ENCODE results near the gene NCKAP1. TPM values are rescaled to one million over a fixed set of nuclear protein-coding genes. Genes with fewer than 3 reads are reported as not detected.
"Not testable (repeated sequence)": the region's sequence is repeated elsewhere in the genome, so short reads cannot be mapped to it uniquely, and the experiment has no call there.

NCKAP1 gene
- total RNA-seq, 1 experiment from 2014 or later = 106 TPM

DNA sequence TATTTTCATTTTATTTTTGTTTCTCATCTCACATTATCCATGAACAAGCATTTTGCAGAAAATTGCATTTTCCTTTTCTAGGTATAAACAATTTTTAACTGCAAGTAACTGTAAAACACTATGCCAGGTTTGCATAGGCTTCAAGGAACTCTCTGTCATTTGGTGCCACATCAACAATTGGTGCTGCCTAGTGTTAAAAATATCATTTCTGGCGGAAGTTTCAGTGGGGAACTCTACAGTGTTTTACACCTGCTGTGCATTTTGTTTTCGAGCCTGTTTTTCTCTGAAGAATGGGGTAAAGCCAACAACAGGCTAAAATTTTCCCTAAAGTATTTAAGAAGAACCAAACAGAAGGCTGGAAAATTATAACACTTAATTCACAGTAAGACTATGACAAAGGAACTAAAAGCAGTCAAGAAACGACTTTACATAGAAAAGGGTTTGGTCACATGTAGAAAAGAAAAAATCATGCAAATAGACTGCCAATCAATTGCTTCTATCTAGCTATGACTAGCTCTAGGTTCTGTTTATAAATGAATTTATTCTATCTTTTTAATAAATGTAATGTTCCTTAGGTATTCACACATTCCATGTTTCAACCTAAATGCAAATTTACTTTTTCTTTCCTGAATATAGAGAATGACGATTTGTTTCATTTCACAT, 150.4 kb downstream of the NCKAP1 start:
- Histone ChIP-seq H3K27me3 (no peaks in the 10 kb centered on the region), H3K4me3 (no peak overlapping the region), H3K36me3 (no peaks in the 10 kb centered on the region), H3K9me3 (no peaks in the 10 kb centered on the region)
- DNase-seq = no peak

GRCh38 chr2:182887093-182887492, 151.2 kb downstream of the NCKAP1 start:
- DNase-seq = no peak
- Histone ChIP-seq H3K27me3 (no peaks in the 10 kb centered on the region), H3K36me3 (no peaks in the 10 kb centered on the region), H3K9me3 (no peaks in the 10 kb centered on the region), H3K4me3 (no peak overlapping the region)

DNA sequence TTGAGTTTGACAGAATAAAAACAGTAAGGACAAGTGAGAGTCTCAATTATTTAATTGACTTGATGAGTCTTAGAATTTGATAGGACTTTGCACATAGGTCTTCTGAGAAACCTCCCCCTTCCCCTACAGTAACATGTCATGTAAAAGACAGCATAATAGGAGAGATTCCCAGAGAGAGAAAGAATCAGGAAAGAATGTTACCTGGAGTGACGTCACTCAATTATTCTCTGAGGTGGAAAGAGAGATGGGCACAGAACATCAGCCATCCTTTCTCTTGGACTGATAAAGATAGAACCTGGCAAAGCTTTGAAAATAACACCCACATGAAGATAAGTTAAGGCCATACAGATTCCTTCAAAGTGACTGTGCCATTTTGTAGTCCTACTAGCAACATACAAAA, 152.5 kb downstream of the NCKAP1 start:
- Histone ChIP-seq H3K4me3 (no peak overlapping the region), H3K9me3 (no peaks in the 10 kb centered on the region), H3K36me3 (no peaks in the 10 kb centered on the region), H3K27me3 (no peaks in the 10 kb centered on the region)
- DNase-seq = no peak

DNA sequence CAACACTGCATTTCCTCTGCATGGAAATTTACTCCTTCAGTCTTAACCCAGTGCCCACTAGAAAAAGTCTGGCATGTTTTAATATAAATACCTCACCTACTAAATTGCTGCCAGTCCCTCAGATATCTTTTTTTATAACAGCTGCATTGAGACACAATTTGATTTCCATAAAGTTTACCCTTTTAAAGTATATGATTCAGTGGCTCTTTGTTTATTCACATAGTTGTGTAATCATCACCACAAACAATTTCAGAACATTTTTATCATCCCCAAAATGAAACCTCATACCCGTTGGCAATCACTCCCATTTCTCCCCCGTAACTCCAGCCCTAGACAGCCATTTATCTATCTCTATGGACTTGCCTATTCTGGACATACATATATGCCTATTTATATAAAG, 154.8 kb downstream of the NCKAP1 start:
- Histone ChIP-seq H3K27me3 (no peaks in the 10 kb centered on the region), H3K36me3 (no peaks in the 10 kb centered on the region), H3K9me3 (peaks cover 3% of the 10 kb centered on the region; the same call in 1 of the 2 replicates), H3K4me3 (no peak overlapping the region)
- no peak for DNase-seq

DNA sequence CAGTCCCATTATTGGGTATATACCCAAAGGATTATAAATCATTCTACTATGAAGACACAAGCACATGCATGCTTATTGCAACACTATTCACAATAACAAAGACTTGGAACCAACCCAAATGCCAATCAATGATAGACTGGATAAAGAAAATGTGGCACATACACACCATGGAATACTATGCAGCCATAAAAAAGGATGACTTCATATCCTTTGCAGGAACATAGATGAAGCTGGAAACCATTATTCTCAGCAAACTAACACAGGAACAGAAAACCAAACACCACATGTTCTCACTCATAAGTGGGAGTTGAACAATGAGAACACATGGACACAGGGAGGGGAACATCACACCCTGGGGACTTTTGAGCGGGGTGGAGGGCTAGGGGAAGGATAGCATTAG, 158.2 kb downstream of the NCKAP1 start:
- not testable (repeated sequence) for DNase-seq, H3K9me3 ChIP-seq, H3K27me3 ChIP-seq, H3K36me3 ChIP-seq, H3K4me3 ChIP-seq

GRCh38 chr2:182876653-182877052, 161.6 kb downstream of the NCKAP1 start:
- DNase-seq, H3K27me3 ChIP-seq, H3K9me3 ChIP-seq, H3K36me3 ChIP-seq, H3K4me3 ChIP-seq: not testable (repeated sequence)

GRCh38 chr2:182870227-182870626, 168.0 kb downstream of the NCKAP1 start:
- no peak for DNase-seq
- H3K9me3 ChIP-seq = no peaks in the 10 kb centered on the region
- no peak overlapping the region for H3K4me3 ChIP-seq
- no peaks in the 10 kb centered on the region for H3K27me3 ChIP-seq
- no peaks in the 10 kb centered on the region for H3K36me3 ChIP-seq

DNA sequence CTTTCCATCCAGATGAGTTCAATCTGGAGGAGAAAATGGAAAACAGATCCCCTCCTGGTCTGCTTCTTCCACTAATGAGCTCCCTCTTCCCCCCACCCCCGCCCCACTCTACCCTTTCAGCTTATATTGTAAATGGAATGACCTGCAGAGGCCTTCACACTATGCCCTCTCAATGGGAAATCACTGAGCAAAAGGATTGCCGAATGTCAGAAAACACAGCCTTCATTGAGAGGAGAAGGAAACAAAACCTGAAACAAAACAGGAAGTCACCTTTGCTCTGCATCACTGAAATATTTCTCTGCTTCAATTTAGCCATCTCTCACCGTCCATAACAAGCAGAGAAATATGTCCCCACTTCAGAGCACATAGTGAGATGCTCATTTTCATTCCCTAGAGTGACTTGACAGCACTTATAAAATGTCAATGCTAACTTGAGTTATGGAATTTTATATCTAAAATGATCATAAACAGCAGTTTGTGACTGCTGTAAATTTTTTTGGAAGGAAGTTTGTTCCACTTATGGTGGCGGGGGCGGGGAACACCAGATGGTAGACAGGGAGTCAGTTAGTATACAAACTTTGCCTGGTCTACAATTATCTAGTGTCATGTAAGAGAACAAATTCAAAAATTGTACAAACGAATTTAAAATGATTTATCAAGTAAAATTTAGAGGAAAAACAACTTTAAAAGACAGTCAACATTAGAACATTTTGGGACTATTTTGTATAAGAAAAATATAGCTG, 170.0 kb downstream of the NCKAP1 start:
- H3K9me3 ChIP-seq = no peaks in the 10 kb centered on the region
- no peaks in the 10 kb centered on the region for H3K36me3 ChIP-seq
- H3K4me3 ChIP-seq = no peak overlapping the region
- DNase-seq = no peak
- H3K27me3 ChIP-seq = no peaks in the 10 kb centered on the region

- no peak for DNase-seq
- H3K9me3 ChIP-seq = no peaks in the 10 kb centered on the region
- no peaks in the 10 kb centered on the region for H3K27me3 ChIP-seq
- H3K36me3 ChIP-seq = no peaks in the 10 kb centered on the region
- H3K4me3 ChIP-seq = peak overlapping the region; percentile 39
These were observed 170.7 kb downstream of the NCKAP1 start for GRCh38 chr2:182867426-182868053.

DNA sequence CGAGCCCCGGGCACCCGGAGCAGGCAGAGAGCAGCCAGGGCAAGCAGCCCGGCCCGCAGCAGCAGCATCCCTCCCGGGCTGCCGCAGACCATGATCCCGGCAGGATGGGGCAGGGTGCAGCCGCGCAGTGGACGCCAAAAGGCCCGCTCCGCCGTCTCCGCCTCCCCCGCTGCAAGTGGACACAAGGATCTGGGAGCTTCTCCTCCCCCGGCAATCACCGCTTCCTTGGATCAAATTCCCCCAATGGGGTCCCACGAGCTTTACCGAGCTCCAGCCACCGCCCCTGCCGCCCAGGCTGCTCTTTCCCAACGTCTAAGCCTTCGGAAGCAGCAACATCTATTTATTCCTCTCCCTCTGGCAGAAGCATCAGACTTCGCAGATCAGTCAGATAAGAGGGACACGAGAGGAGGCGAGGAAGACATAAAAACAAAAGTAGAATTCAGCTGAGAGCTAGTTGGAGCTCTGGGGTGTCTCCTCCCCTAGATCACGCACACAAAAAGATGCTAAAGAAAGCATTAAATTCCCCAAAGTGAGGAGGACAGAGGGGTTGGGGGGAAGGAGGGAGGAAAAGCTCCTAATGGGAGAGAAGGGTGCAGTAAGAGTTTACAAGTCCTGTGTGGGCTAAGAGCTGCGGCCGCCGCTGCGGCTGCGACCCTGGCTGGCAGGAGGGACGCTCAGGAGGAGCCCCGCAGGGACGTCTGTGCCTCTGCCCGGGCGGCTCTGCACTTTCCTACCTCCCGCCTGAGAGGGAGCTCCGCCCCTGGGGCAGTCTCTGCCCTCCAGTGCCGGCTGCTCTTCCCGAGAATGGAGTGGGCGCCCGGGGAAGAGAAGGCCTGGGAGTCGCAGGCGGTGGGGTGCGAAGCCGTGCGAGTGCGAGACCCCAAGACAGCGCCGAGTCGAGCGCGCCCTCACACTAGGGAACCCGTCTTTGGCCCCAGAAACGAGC, 171.5 kb downstream of the NCKAP1 start, which contains the start of gene FRZB:
TSS of gene FRZB (minus strand) at position 177 of the 946 bp plus-strand sequence. CDS start at position 92, 85 bp downstream.
- no peaks in the 10 kb centered on the region for H3K36me3 ChIP-seq
- peak; percentile 52 for DNase-seq
- no peaks in the 10 kb centered on the region for H3K27me3 ChIP-seq
- no peaks in the 10 kb centered on the region for H3K9me3 ChIP-seq
- peak within 1 kb of the TSS; percentile 39 for H3K4me3 ChIP-seq

GRCh38 chr2:182866095-182866460, 172.2 kb downstream of the NCKAP1 start:
- Histone ChIP-seq H3K36me3 (no peaks in the 10 kb centered on the region), H3K9me3 (no peaks in the 10 kb centered on the region), H3K27me3 (no peaks in the 10 kb centered on the region), H3K4me3 (peak overlapping the region; percentile 39)
- DNase-seq = no peak

DNA sequence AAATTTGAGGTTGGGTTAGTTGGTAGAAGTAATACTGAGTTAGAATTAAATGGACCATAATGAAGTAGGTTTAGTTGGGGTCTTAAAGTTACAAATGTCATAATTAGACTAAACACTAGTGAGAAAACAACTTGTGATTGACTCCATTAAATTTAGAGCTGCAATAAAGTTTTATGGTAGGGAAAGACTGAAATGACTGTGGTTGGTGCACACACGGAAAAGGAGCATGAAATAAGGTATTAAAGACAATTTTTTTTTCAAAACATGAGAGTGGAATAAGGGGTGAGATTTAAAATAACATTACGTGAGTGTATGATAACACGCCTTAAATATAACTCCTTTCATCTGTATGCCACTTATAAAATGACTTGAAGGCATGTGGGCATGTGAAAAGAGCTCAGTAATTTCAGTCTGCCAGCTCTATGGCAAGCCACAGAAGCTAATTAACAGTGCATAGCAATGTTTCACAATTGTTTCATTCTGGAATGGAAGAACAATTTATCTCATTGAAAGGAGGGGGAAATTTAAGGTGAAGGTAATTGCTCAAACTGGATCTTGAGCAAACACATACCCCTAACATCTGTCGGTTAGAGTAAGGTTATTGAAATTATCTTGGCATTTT, 173.2 kb downstream of the NCKAP1 start:
- Histone ChIP-seq H3K36me3 (no peaks in the 10 kb centered on the region), H3K9me3 (no peaks in the 10 kb centered on the region), H3K27me3 (no peaks in the 10 kb centered on the region), H3K4me3 (no peak overlapping the region)
- no peak for DNase-seq

GRCh38 chr2:182863642-182864041, 174.6 kb downstream of the NCKAP1 start:
- Histone ChIP-seq H3K9me3 (no peaks in the 10 kb centered on the region), H3K4me3 (no peak overlapping the region), H3K36me3 (no peaks in the 10 kb centered on the region), H3K27me3 (no peaks in the 10 kb centered on the region)
- no peak for DNase-seq

DNA sequence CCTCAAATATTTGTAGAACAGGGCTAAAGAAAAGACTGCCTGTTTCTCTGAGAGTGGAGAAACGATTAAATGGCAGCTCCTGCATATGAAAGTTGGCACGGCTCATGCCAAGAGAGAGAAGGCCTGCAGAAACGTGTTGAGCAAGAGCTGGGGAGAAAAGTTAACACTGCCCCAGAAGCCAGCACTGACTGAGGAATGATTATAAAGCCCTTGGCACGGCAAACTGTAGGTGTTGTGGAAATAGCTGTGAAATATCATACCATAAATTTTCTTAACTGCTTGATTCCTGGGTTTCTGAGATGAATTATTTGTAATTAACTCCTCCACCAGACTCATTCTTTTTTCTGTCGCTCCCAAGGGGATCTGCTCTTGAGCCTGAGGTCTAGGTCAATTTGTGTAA, 176.2 kb downstream of the NCKAP1 start:
- DNase-seq = no peak
- H3K36me3 ChIP-seq = no peaks in the 10 kb centered on the region
- no peaks in the 10 kb centered on the region for H3K9me3 ChIP-seq
- H3K27me3 ChIP-seq = no peaks in the 10 kb centered on the region
- no peak overlapping the region for H3K4me3 ChIP-seq

DNA sequence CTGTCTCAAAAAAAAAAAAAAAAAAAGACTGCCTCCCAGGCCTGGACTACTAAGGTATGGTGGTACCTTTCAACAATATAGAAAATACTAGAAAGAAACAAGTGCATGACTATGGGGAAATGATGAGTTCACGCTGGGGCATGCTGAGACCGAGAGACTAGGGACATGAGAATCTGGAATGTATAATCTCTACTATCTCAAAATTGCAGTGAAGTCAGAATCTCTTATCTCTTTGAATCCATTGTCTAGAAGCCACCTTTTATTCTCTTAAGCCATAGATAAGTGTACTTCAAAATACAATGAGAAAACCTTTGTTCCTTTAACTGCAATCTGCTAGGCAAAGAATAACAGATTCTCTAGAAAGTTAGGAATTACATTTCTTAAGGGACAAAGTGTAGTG, 177.4 kb downstream of the NCKAP1 start:
- DNase-seq = no peak
- H3K9me3 ChIP-seq = no peaks in the 10 kb centered on the region
- H3K27me3 ChIP-seq = no peaks in the 10 kb centered on the region
- H3K4me3 ChIP-seq = no peak overlapping the region
- H3K36me3 ChIP-seq = no peaks in the 10 kb centered on the region
